Caco-2 (cell line): ENCODE results near the gene CCP110. TPM values are rescaled to one million over a fixed set of nuclear protein-coding genes. Genes with fewer than 3 reads are reported as not detected.
"Not testable (repeated sequence)": the region's sequence is repeated elsewhere in the genome, so short reads cannot be mapped to it uniquely, and the experiment has no call there.

Experiments used
- BruUV-seq: library from RNA; stranded (reverse); fragments of 400-500 nt; replicated peaks from 2 replicates; lab custom pipeline; 2021; lab: Mats Ljungman, UMichigan
- CTCF ChIA-PET: fragments of 300-600 bp; sonication (Branson Sonifier 250); formaldehyde crosslinking; loops from one replicate; lab custom pipeline; 2022; ENCODE audit warnings: antibody characterized with exemption; lab: Charles Lee
- POLR2A ChIA-PET: fragments of 300-600 bp; sonication (Branson Sonifier 250); formaldehyde crosslinking; loops from one replicate; lab custom pipeline; 2022; ENCODE audit warnings: antibody characterized with exemption; lab: Charles Lee
- DNase-seq, 2 experiments: peaks; one replicate each; pipeline versions ENCODE4 v3.0.0 to v3.0.0-alpha.2; 2020 to 2022
- H3K27me3 ChIP-seq: replicated peaks from 2 replicates; pipeline ENCODE4 v1.6.0; 2011; ENCODE audit warnings: low read length; ENCODE audit not compliant: control insufficient read depth, insufficient read depth
- H3K36me3 ChIP-seq: 2 replicates; pipeline ENCODE4 v1.5.1; 2011; ENCODE audit warnings: low read length; ENCODE audit not compliant: control insufficient read depth, insufficient read depth
- H3K4me1 ChIP-seq: fragments of 250-450 bp; sonication (Bioruptor Pico); 2 replicates; pipeline ENCODE4 v1.5.1; 2020; ENCODE audit warnings: mild to moderate bottlenecking
- H3K4me3 ChIP-seq: 2 replicates; pipeline ENCODE4 v1.5.1; 2011; ENCODE audit warnings: low read depth, mild to moderate bottlenecking, control low read depth, low read length
- H3K9me3 ChIP-seq: fragments of 250-450 bp; sonication (Bioruptor Pico); 2 replicates; pipeline ENCODE4 v1.5.1; 2020; ENCODE audit warnings: mild to moderate bottlenecking, moderate library complexity
- H3K27ac Mint-ChIP-seq: one replicate; pipeline ENCODE4 v1.8.0; 2022; ENCODE audit warnings: mixed read lengths; ENCODE audit not compliant: unreplicated experiment
- H3K27me3 Mint-ChIP-seq: one replicate; pipeline ENCODE4 v1.8.0; 2022; ENCODE audit warnings: mixed read lengths; ENCODE audit not compliant: insufficient read depth, unreplicated experiment
- H3K36me3 Mint-ChIP-seq: one replicate; pipeline ENCODE4 v1.8.0; 2022; ENCODE audit warnings: mild to moderate bottlenecking, mixed read lengths; ENCODE audit not compliant: insufficient read depth, unreplicated experiment
- H3K4me1 Mint-ChIP-seq: one replicate; pipeline ENCODE4 v1.8.0; 2022; ENCODE audit warnings: low read depth, mixed read lengths; ENCODE audit not compliant: unreplicated experiment
- H3K4me3 Mint-ChIP-seq: one replicate; pipeline ENCODE4 v1.8.0; 2022; ENCODE audit warnings: mild to moderate bottlenecking, moderate library complexity, mixed read lengths; ENCODE audit not compliant: unreplicated experiment
- H3K9me3 Mint-ChIP-seq: one replicate; pipeline ENCODE4 v1.8.0; 2022; ENCODE audit warnings: mixed read lengths; ENCODE audit not compliant: unreplicated experiment
- intact Hi-C: fragments of 100-400 bp; cut with micrococcal nuclease; formaldehyde crosslinking; loops from one replicate; pipeline ENCODE4 v1.10.0; 2022; ENCODE audit not compliant: unreplicated experiment
- total RNA-seq: library from RNA; stranded (reverse); gene quantifications from 2 replicates; pipeline ENCODE4 v1.2.3, GENCODE V29; 2022
- TF ChIP-seq, protein P1 (sequence below), 2 experiments: fragments of 200-600 bp in 1 of 2; IDR thresholded peaks; 1 replicate in 1 of 2; 2 replicates in 1 of 2; pipeline versions ENCODE4 v1.5.1 to v1.8.0; 2011 to 2022; ENCODE audit warnings: antibody characterized with exemption in 1 of 2, control low read depth in 1 of 2, inconsistent platforms in 1 of 2, low read depth in 1 of 2, low read length in 1 of 2, mild to moderate bottlenecking in 1 of 2, moderate library complexity in 1 of 2; ENCODE audit not compliant: insufficient read depth in 1 of 2, severe bottlenecking in 1 of 2, unreplicated experiment in 1 of 2

Gene CCP110
- total RNA-seq, 1 experiment from 2014 or later = 7.5 TPM

DNA sequence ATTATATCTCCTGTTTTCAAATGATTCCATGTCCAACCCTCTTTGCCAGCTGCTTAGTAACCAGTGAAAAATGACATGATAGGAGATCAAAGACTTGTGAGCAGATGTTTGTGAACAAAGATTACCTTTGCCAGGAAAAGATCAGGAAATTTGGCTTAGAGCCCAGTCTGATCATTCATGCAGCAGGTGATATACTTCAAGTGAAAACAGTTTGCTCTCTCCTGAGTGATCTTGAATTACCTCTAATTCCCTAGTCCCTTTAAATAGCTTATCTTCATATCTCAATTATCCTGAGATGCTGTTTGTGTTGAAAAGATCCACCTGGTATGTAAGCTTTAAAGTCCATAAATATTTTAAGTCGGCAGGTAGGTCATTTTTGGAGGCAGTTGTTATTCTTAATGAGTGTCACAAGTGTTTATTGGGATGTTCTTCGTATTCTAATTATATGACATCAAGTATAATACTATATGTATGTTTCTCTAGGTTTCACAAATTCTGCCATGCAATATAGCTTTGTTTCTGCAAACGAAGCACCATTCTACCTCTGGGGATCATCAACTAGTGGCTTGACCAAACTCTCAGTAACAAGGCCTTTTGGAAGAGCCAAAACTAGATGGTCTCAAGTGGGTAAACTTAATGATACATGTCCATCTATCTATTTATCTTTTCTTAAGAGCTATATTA, 18.5 kb downstream of the CCP110 start:
- no peaks in the 10 kb centered on the region; the same call in 1 of the 2 replicates for H3K36me3 ChIP-seq
- no peaks in the 10 kb centered on the region for H3K27me3 ChIP-seq
- ChIA-PET CTCF (no interaction called here), POLR2A (no interaction called here)
- Mint-ChIP-seq H3K36me3 (peaks cover 22% of the 10 kb centered on the region), H3K9me3 (peaks cover 10% of the 10 kb centered on the region), H3K4me3 (no peak overlapping the region), H3K27ac (no peak overlapping the region), H3K4me1 (peaks cover 6% of the 10 kb centered on the region), H3K27me3 (no peaks in the 10 kb centered on the region)
- DNase-seq = no peak
- BruUV-seq = no TSS peak
- peaks cover 23% of the 10 kb centered on the region for H3K9me3 ChIP-seq
- TF ChIP-seq, protein P1, sequence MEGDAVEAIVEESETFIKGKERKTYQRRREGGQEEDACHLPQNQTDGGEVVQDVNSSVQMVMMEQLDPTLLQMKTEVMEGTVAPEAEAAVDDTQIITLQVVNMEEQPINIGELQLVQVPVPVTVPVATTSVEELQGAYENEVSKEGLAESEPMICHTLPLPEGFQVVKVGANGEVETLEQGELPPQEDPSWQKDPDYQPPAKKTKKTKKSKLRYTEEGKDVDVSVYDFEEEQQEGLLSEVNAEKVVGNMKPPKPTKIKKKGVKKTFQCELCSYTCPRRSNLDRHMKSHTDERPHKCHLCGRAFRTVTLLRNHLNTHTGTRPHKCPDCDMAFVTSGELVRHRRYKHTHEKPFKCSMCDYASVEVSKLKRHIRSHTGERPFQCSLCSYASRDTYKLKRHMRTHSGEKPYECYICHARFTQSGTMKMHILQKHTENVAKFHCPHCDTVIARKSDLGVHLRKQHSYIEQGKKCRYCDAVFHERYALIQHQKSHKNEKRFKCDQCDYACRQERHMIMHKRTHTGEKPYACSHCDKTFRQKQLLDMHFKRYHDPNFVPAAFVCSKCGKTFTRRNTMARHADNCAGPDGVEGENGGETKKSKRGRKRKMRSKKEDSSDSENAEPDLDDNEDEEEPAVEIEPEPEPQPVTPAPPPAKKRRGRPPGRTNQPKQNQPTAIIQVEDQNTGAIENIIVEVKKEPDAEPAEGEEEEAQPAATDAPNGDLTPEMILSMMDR (IDR thresholded peaks at IDR 0.05; ENCODE audit: insufficient read depth in 1 of 2, low read depth in 1 of 2, low read length in 1 of 2, severe bottlenecking in 1 of 2, unreplicated experiment in 1 of 2) = no peak
- H3K4me1 ChIP-seq = peaks cover 22% of the 10 kb centered on the region
- no peak overlapping the region for H3K4me3 ChIP-seq
- intact Hi-C loops = no loop called here

DNA sequence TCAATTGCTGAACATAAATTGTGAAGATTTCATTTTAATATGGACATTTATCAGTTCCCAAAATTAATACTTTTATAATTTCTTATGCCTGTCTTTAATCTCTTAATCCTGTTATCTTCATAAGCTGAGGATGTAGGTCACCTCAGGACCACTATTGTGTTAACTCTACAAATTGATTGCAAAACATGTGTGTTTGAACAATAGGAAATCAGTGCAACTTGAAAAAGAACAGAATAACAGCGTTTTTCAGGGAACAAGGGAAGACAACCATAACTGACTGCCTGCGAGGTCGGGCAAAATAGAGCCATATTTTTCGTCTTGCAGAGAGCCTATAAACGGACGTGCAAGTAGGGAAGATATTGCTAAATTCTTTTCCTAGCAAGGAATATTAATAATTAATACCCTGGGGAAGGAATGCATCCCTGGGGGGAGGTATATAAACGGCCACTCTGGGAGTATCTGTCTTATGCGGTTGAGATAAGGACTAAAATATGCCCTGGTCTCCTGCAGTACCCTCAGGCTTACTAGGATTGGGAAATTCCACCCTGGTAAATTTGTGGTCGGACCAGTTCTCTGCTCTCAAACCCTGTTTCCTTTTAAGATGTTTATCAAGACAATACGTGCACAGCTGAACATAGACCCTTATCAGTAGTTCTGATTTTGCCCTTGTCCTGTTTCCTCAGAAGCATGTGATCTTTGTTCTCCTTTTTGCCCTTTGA, 19.7 kb downstream of the CCP110 start:
- H3K27ac Mint-ChIP-seq, CTCF ChIA-PET, H3K27me3 ChIP-seq, H3K4me3 ChIP-seq, intact Hi-C loops, H3K27me3 Mint-ChIP-seq, H3K4me1 Mint-ChIP-seq, POLR2A ChIA-PET, H3K36me3 ChIP-seq, BruUV-seq, H3K4me3 Mint-ChIP-seq: not testable (repeated sequence)
- Histone ChIP-seq H3K4me1 (peaks cover 22% of the 10 kb centered on the region), H3K9me3 (peaks cover 23% of the 10 kb centered on the region)
- peak; percentile 47 to 50 for DNase-seq
- Mint-ChIP-seq H3K9me3 (peaks cover 10% of the 10 kb centered on the region), H3K36me3 (peaks cover 22% of the 10 kb centered on the region)

DNA sequence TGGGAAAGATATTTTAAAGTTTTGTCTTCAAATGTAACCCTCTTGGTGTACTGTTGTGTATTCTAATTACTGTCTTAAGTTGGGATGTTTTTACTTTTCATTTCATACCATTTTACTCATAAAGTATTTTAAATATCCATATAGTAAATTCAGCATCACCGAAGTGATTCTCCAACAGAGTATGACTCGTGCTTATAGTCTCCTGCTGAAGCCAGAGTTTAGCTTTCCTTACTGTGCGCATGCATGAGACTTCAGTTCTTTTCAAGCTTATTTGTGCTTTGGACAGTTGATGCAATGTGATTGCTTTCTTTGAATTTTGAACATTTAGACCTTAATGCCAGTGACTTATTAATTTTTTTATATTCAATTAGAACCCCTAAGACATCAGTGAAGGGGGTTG, 24.4 kb downstream of the CCP110 start:
- H3K36me3 Mint-ChIP-seq = peaks cover 11% of the 10 kb centered on the region
- DNase-seq = no peak
- intact Hi-C loops = no loop called here
- POLR2A ChIA-PET = no interaction called here
- peaks cover 10% of the 10 kb centered on the region for H3K9me3 Mint-ChIP-seq
- H3K4me3 ChIP-seq = no peak overlapping the region
- TF ChIP-seq, protein P1 (IDR thresholded peaks at IDR 0.05; ENCODE audit: insufficient read depth in 1 of 2, low read depth in 1 of 2, low read length in 1 of 2, severe bottlenecking in 1 of 2, unreplicated experiment in 1 of 2) = no peak
- peaks cover 13% of the 10 kb centered on the region for H3K9me3 ChIP-seq
- H3K27me3 ChIP-seq = no peaks in the 10 kb centered on the region
- no peaks in the 10 kb centered on the region for H3K4me1 Mint-ChIP-seq
- H3K27ac Mint-ChIP-seq = no peak overlapping the region
- H3K36me3 ChIP-seq = no peaks in the 10 kb centered on the region; the same call in 1 of the 2 replicates
- CTCF ChIA-PET = no interaction called here
- no peak overlapping the region for H3K4me3 Mint-ChIP-seq
- H3K27me3 Mint-ChIP-seq = no peaks in the 10 kb centered on the region
- peaks cover 3% of the 10 kb centered on the region; the same call in 1 of the 2 replicates for H3K4me1 ChIP-seq
- no TSS peak for BruUV-seq
